ENCODE measurements around the gene JARID2. TPM values are rescaled to one million over a fixed set of nuclear protein-coding genes. Genes with fewer than 3 reads are reported as not detected.

JARID2 gene
- total RNA-seq, 1 donor from 2014 or later: 24.2 TPM

DNA sequence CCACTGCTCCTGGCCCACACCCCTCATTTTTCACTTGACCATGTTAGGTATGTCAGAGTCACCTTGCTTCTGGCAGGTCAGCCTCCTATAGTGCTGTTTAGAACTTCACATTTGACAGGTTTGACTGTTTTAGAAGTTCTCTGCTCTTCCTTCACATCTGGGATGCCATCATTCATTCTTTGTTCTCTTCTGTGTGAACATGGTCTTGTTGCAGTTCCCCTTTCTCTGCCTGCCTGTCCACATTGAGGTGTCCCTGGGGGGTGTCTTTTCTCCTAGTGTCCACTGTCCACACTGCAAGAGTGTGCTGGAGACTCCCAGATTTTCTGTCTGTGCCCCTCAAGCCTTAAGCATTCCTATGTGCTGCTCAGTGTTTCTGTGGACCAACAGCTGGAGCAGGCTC, 89.5 kb downstream of the JARID2 start:
- peaks cover 96% of the 10 kb centered on the region for H3K79me2 ChIP-seq (ENCODE audit: insufficient read depth, low read length)
- H3K9me3 ChIP-seq (ENCODE audit: insufficient read depth, low read depth, low read length): no peaks in the 10 kb centered on the region
- no peaks in the 10 kb centered on the region for H3K9me3 Mint-ChIP-seq (ENCODE audit: unreplicated experiment)
- H4K20me1 ChIP-seq (ENCODE audit: insufficient read depth, low read length): peaks cover 91% of the 10 kb centered on the region
- FAIRE-seq (no peak), DNase-seq (ENCODE audit: low read depth) (no peak)
- no peaks in the 10 kb centered on the region for H3K27me3 ChIP-seq (ENCODE audit: insufficient read depth, low read length)
- no peak overlapping the region for H3K9ac ChIP-seq (ENCODE audit: low read length)
- no peak overlapping the region for H2AFZ ChIP-seq (ENCODE audit: low read depth, low read length)
- H3K27ac ChIP-seq (ENCODE audit: low read depth, low read length): no peak overlapping the region
- H3K4me2 ChIP-seq (ENCODE audit: low read length): no peak overlapping the region
- H3K4me1 ChIP-seq (ENCODE audit: insufficient read depth, low read length): peaks cover 11% of the 10 kb centered on the region
- TF ChIP-seq EZH2 (IDR thresholded peaks at IDR 0.05; ENCODE audit: insufficient read depth, low read length): no peak
- TF ChIP-seq, protein P1, sequence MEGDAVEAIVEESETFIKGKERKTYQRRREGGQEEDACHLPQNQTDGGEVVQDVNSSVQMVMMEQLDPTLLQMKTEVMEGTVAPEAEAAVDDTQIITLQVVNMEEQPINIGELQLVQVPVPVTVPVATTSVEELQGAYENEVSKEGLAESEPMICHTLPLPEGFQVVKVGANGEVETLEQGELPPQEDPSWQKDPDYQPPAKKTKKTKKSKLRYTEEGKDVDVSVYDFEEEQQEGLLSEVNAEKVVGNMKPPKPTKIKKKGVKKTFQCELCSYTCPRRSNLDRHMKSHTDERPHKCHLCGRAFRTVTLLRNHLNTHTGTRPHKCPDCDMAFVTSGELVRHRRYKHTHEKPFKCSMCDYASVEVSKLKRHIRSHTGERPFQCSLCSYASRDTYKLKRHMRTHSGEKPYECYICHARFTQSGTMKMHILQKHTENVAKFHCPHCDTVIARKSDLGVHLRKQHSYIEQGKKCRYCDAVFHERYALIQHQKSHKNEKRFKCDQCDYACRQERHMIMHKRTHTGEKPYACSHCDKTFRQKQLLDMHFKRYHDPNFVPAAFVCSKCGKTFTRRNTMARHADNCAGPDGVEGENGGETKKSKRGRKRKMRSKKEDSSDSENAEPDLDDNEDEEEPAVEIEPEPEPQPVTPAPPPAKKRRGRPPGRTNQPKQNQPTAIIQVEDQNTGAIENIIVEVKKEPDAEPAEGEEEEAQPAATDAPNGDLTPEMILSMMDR (IDR thresholded peaks at IDR 0.05; ENCODE audit: insufficient read depth, low read depth, low read length): no peak
- no peaks in the 10 kb centered on the region for H3K36me3 ChIP-seq (ENCODE audit: insufficient read depth, low read length)
- H3K4me3 Mint-ChIP-seq (ENCODE audit: unreplicated experiment): no peak overlapping the region
- H3K4me3 ChIP-seq (ENCODE audit: insufficient read depth, low read depth, low read length): no peak overlapping the region
- H3K4me1 Mint-ChIP-seq (ENCODE audit: low read depth, unreplicated experiment): peaks cover 21% of the 10 kb centered on the region
- no peak overlapping the region for H3K27ac Mint-ChIP-seq (ENCODE audit: unreplicated experiment)
- H3K27me3 Mint-ChIP-seq (ENCODE audit: low read depth, unreplicated experiment): no peaks in the 10 kb centered on the region
- no peaks in the 10 kb centered on the region for H3K36me3 Mint-ChIP-seq (ENCODE audit: low read depth, unreplicated experiment)

DNA sequence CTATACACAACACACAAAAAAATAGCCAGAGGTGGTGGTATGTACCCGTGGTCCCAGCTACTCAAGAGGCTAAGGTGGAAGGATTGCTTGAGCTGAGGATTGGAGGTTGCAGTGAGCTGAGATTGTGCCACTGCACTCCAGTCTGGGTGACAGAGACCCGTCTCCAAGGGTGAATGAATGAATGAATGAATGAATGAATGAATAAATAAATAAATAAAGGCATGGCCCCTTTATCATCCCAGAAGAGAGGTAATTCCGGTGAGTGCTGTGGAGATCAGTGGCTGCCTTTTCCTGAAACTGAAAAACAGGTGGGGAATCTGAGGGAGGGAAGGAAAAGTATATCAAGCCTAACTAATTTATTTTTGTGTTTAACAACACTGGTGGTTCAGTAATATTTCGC, 90.0 kb downstream of the JARID2 start:
- H3K79me2 ChIP-seq (ENCODE audit: insufficient read depth, low read length): peaks cover 96% of the 10 kb centered on the region
- no peak for FAIRE-seq
- H3K27me3 Mint-ChIP-seq (ENCODE audit: low read depth, unreplicated experiment): no peaks in the 10 kb centered on the region
- TF ChIP-seq, protein P1 (IDR thresholded peaks at IDR 0.05; ENCODE audit: insufficient read depth, low read depth, low read length): no peak
- no peak for TF ChIP-seq EZH2 (IDR thresholded peaks at IDR 0.05; ENCODE audit: insufficient read depth, low read length)
- H4K20me1 ChIP-seq (ENCODE audit: insufficient read depth, low read length): peaks cover 91% of the 10 kb centered on the region
- H3K4me3 Mint-ChIP-seq (ENCODE audit: unreplicated experiment): no peak overlapping the region
- no peak overlapping the region for H3K9ac ChIP-seq (ENCODE audit: low read length)
- no peak overlapping the region for H2AFZ ChIP-seq (ENCODE audit: low read depth, low read length)
- H3K27me3 ChIP-seq (ENCODE audit: insufficient read depth, low read length): no peaks in the 10 kb centered on the region
- H3K4me1 ChIP-seq (ENCODE audit: insufficient read depth, low read length): peaks cover 6% of the 10 kb centered on the region
- H3K27ac Mint-ChIP-seq (ENCODE audit: unreplicated experiment): no peak overlapping the region
- DNase-seq (ENCODE audit: low read depth): no peak
- H3K27ac ChIP-seq (ENCODE audit: low read depth, low read length): no peak overlapping the region
- H3K4me3 ChIP-seq (ENCODE audit: insufficient read depth, low read depth, low read length): no peak overlapping the region
- H3K9me3 Mint-ChIP-seq (ENCODE audit: unreplicated experiment): no peaks in the 10 kb centered on the region
- H3K4me1 Mint-ChIP-seq (ENCODE audit: low read depth, unreplicated experiment): peaks cover 19% of the 10 kb centered on the region
- no peaks in the 10 kb centered on the region for H3K36me3 ChIP-seq (ENCODE audit: insufficient read depth, low read length)
- no peaks in the 10 kb centered on the region for H3K36me3 Mint-ChIP-seq (ENCODE audit: low read depth, unreplicated experiment)
- H3K4me2 ChIP-seq (ENCODE audit: low read length): no peak overlapping the region
- no peaks in the 10 kb centered on the region for H3K9me3 ChIP-seq (ENCODE audit: insufficient read depth, low read depth, low read length)

DNA sequence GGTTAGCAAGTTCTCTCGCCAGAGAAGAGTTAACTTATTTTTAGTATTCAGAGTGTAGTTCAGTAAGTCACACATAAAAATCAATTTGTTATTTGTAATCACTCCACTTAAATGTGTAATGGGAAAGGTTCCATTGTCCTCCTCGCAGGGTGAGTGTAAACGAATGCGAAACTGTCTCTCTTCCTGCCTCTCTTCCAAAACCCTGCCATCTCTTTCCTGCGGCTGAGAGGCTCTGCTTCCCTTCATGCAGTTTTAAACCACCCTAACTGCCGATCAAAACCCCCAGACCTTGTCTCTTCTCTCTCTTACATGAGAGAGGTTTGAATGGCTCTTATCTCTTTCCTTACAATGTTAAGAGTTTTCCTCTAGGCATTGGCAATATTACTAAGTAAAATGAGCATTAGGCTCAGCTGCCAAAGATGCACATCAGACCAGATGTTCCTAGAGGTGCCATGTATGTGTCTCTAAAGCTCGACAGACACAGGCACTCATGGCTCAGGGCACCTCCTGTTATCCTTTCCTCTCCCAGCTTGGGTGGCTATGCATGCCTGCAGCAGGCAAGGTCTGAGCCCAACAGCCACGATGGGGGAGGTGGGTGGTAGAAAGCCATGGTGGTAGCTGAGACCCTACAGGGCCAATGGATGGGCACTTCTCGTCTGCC, 91.2 kb downstream of the JARID2 start:
- no peak overlapping the region for H3K4me2 ChIP-seq (ENCODE audit: low read length)
- peaks cover 7% of the 10 kb centered on the region for H3K4me1 ChIP-seq (ENCODE audit: insufficient read depth, low read length)
- Mint-ChIP-seq H3K27me3 (ENCODE audit: low read depth, unreplicated experiment) (no peaks in the 10 kb centered on the region), H3K9me3 (ENCODE audit: unreplicated experiment) (no peaks in the 10 kb centered on the region), H3K36me3 (ENCODE audit: low read depth, unreplicated experiment) (no peaks in the 10 kb centered on the region), H3K27ac (ENCODE audit: unreplicated experiment) (no peak overlapping the region), H3K4me3 (ENCODE audit: unreplicated experiment) (no peak overlapping the region), H3K4me1 (ENCODE audit: low read depth, unreplicated experiment) (peaks cover 14% of the 10 kb centered on the region)
- H3K79me2 ChIP-seq (ENCODE audit: insufficient read depth, low read length): peaks cover 96% of the 10 kb centered on the region
- DNase-seq (ENCODE audit: low read depth) (no peak), FAIRE-seq (no peak)
- H3K36me3 ChIP-seq (ENCODE audit: insufficient read depth, low read length): no peaks in the 10 kb centered on the region
- H3K27me3 ChIP-seq (ENCODE audit: insufficient read depth, low read length): no peaks in the 10 kb centered on the region
- H3K27ac ChIP-seq (ENCODE audit: low read depth, low read length): no peak overlapping the region
- H4K20me1 ChIP-seq (ENCODE audit: insufficient read depth, low read length): peaks cover 90% of the 10 kb centered on the region
- TF ChIP-seq, protein P1 (IDR thresholded peaks at IDR 0.05; ENCODE audit: insufficient read depth, low read depth, low read length): no peak
- TF ChIP-seq EZH2 (IDR thresholded peaks at IDR 0.05; ENCODE audit: insufficient read depth, low read length): no peak
- no peaks in the 10 kb centered on the region for H3K9me3 ChIP-seq (ENCODE audit: insufficient read depth, low read depth, low read length)
- H2AFZ ChIP-seq (ENCODE audit: low read depth, low read length): no peak overlapping the region
- H3K4me3 ChIP-seq (ENCODE audit: insufficient read depth, low read depth, low read length): no peak overlapping the region
- H3K9ac ChIP-seq (ENCODE audit: low read length): no peak overlapping the region
